Psoas muscle (tissue), 8 donors: ENCODE measurements around the gene GRK3. TPM values are rescaled to one million over a fixed set of nuclear protein-coding genes. Genes with fewer than 3 reads are reported as not detected.
"Not testable (repeated sequence)": the region's sequence is repeated elsewhere in the genome, so short reads cannot be mapped to it uniquely, and the experiment has no call there.

Experiments
- ATAC-seq, 4 donors: fragments of 200-7000 bp; cut with Tn5 transposase; one replicate each; pipeline ENCODE4 v1.9.1; 2020; ENCODE audit warnings: moderate library complexity in 3 of 4, mild to moderate bottlenecking in 2 of 4
- DNase-seq, 2 donors: peaks; one replicate each; pipeline ENCODE4 v3.0.0-alpha.2; 2020
- H3K27ac ChIP-seq: fragments of 200-600 bp; one replicate; pipeline ENCODE4 v1.8.0; 2022
- H3K27me3 ChIP-seq, 3 donors: fragments of 200-600 bp in 1 of 3; one replicate each; pipeline versions ENCODE4 v1.6.1 to v1.8.0; 2013 to 2022; ENCODE audit warnings: low read length in 2 of 3, mild to moderate bottlenecking in 2 of 3, moderate library complexity in 1 of 3; ENCODE audit not compliant: insufficient read depth in 3 of 3
- H3K36me3 ChIP-seq, 2 donors: fragments of 200-600 bp in 1 of 2; one replicate each; pipeline versions ENCODE4 v1.6.1 to v1.8.0; 2013 to 2022; ENCODE audit warnings: low read depth in 1 of 2, mild to moderate bottlenecking in 1 of 2, moderate library complexity in 1 of 2; ENCODE audit not compliant: insufficient read depth in 1 of 2
- H3K4me1 ChIP-seq: fragments of 200-600 bp; one replicate; pipeline ENCODE4 v1.8.0; 2022
- H3K4me3 ChIP-seq: fragments of 200-600 bp; one replicate; pipeline ENCODE4 v1.8.0; 2022; ENCODE audit warnings: mild to moderate bottlenecking
- H3K9me3 ChIP-seq: fragments of 200-600 bp; one replicate; pipeline ENCODE4 v1.8.0; 2022
- CTCF ChIP-seq: fragments of 200-600 bp; IDR thresholded peaks from one replicate; pipeline ENCODE4 v1.8.0; 2022; ENCODE audit warnings: antibody characterized with exemption
- WGBS, 3 donors: extraction: QIAGEN DNeasy Blood & Tissue Kit; methylation state at CpG; one replicate each; pipeline versions ENCODE4 v1.1.6 to v1.1.7; 2013; 5-methylcytosine and 5-hydroxymethylcytosine counted together
- intact Hi-C, 2 donors: fragments of 100-400 bp; cut with DNase I; formaldehyde crosslinking; loops; one replicate each; pipeline versions ENCODE4 v1.11.0 to v1.14.2; 2022
- polyA plus RNA-seq, 3 donors: library from polyadenylated mRNA; stranded (reverse); fragments of 200-250 nt; gene quantifications; one replicate each; pipeline ENCODE4 v1.2.3, GENCODE V29; 2013
- total RNA-seq, 4 donors: library from RNA; stranded (reverse); fragmentation: NEBNext Ultra II Directional in 2 of 4; extraction: Animal tissue kit (Norgen Biotek cat#: 25700) in 2 of 4; gene quantifications; one replicate each; pipeline versions ENCODE4 v1.2.1 to v1.2.4, GENCODE V29; 2021 to 2023
- donor health status: healthy with polysubstance abuse.
- donor health status: DM: no; HTN: no; CAD: no; lungs with moderate emphysema.
- donor health status: Bipolar disorder and iron deficiency.
- donor health status: healthy.
- donor health status: DM: yes; HTN: yes; CAD: no.
- donor health status: DM: no; HTN: no; CAD: no.
- donor health status: DM: no; HTN: no; CAD: no.
- donor health status: DM: yes; HTN: yes; CAD: no.

Gene GRK3
- total and polyA plus RNA-seq, 7 donors = 0.17 to 2.0 (median 1.3) TPM

GRCh38 chr22:25623310-25623734 is 58.8 kb downstream of the GRK3 start:
- Histone ChIP-seq H3K27ac (no peak overlapping the region), H3K27me3 (no peaks in the 10 kb centered on the region), H3K4me3 (no peak overlapping the region), H3K36me3 (no peaks in the 10 kb centered on the region), H3K9me3 (no peaks in the 10 kb centered on the region), H3K4me1 (no peaks in the 10 kb centered on the region)
- intact Hi-C loops = no loop called here
- WGBS, 3 donors = 88 to 94% (median 92%) methylated on average over 8 of the region's 8 CpGs
- TF ChIP-seq CTCF = no peak
- ATAC-seq (no peak), DNase-seq (no peak)

GRCh38 chr22:25623851-25624250 is 59.4 kb downstream of the GRK3 start:
- Histone ChIP-seq H3K4me3 (no peak overlapping the region), H3K36me3 (no peaks in the 10 kb centered on the region), H3K27ac (no peak overlapping the region), H3K9me3 (no peaks in the 10 kb centered on the region), H3K27me3 (no peaks in the 10 kb centered on the region), H3K4me1 (no peaks in the 10 kb centered on the region)
- ATAC-seq (no peak), DNase-seq (no peak)
- WGBS, 3 donors = 88 to 93% (median 90%) methylated on average over 7 of the region's 7 CpGs
- intact Hi-C loops = no loop called here
- TF ChIP-seq CTCF = no peak

- no peak overlapping the region for H3K27ac ChIP-seq
- no peaks in the 10 kb centered on the region for H3K36me3 ChIP-seq
- intact Hi-C loops = no loop called here
- no peaks in the 10 kb centered on the region for H3K27me3 ChIP-seq
- 94 to 97% (median 97%) methylated on average over 6 of the region's 6 CpGs for WGBS, 3 donors
- TF ChIP-seq CTCF = no peak
- ATAC-seq (no peak), DNase-seq (no peak)
- H3K4me3 ChIP-seq = no peak overlapping the region
- H3K4me1 ChIP-seq = no peaks in the 10 kb centered on the region
- H3K9me3 ChIP-seq = no peaks in the 10 kb centered on the region
Measured at GRCh38 chr22:25624476-25624875, 60.0 kb downstream of the GRK3 start.

- H3K4me3 ChIP-seq, H3K4me1 ChIP-seq, H3K9me3 ChIP-seq, DNase-seq, H3K27ac ChIP-seq, H3K27me3 ChIP-seq, intact Hi-C loops, ATAC-seq, H3K36me3 ChIP-seq: not testable (repeated sequence)
- 71 to 81% (median 73%) methylated on average over 20 of the region's 20 CpGs for WGBS, 3 donors
Measured at GRCh38 chr22:25625747-25626623, 61.5 kb downstream of the GRK3 start.

GRCh38 chr22:25626624-25626990 is 62.1 kb downstream of the GRK3 start:
- DNase-seq = no peak
- no peak overlapping the region for H3K4me3 ChIP-seq
- H3K27me3 ChIP-seq = no peaks in the 10 kb centered on the region
- intact Hi-C loops = no loop called here
- no peaks in the 10 kb centered on the region for H3K4me1 ChIP-seq
- ATAC-seq = no peak
- H3K36me3 ChIP-seq = no peaks in the 10 kb centered on the region
- H3K9me3 ChIP-seq = no peaks in the 10 kb centered on the region
- 71 to 92% (median 88%) methylated on average over 4 of the region's 4 CpGs for WGBS, 3 donors
- TF ChIP-seq CTCF = no peak
- no peak overlapping the region for H3K27ac ChIP-seq
